Jurkat, Clone E6-1 (cell line): ENCODE data around the gene MICOS13.
"Not testable (repeated sequence)": the region's sequence is repeated elsewhere in the genome, so short reads cannot be mapped to it uniquely, and the experiment has no call there.

ENCODE experiments used
- DNase-seq: peaks from one replicate; pipeline ENCODE4 v3.0.0-alpha.2; 2011; ENCODE audit warnings: low read depth, low spot score
- H3K4me3 ChIP-seq: 2 replicates; pipeline ENCODE4 v1.5.1; 2011; ENCODE audit warnings: mild to moderate bottlenecking, low read length, control low read depth, moderate library complexity

The MICOS13 gene

DNA sequence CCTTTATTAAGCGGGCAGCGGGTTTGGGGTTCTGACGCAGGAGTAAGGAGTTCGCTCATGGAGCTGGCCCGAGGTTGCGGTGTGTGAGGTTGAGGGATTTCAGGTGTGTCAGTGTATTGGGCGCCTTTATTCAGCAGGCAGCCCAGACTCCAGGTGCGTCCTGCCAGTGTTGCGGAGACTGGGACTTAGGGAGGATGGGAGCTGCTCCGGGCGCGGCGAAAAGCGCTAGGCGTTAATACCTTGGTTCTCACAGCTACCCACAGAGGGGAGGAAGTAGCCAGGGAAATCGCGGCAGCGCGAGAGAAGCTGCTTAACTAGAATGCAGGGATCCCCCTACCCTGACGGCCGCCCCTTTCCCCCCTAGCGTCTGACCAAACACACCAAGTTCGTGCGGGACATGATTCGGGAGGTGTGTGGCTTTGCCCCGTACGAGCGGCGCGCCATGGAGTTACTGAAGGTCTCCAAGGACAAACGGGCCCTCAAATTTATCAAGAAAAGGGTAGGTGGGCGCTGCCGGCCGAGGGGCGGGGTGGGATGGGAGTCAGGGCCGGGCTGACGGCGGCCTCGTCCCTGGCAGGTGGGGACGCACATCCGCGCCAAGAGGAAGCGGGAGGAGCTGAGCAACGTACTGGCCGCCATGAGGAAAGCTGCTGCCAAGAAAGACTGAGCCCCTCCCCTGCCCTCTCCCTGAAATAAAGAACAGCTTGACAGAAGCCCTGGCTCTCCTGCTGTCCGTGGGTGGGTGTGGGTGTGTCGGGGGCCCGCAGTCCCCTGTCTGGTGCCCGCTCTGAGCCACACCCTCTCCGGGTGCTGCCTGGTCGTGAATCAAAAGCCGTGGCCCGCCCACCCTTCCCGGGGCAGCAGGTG lies 10.9 kb upstream of the MICOS13 start:
- peak overlapping the region; percentile 94 for H3K4me3 ChIP-seq
- no peak for DNase-seq

DNA sequence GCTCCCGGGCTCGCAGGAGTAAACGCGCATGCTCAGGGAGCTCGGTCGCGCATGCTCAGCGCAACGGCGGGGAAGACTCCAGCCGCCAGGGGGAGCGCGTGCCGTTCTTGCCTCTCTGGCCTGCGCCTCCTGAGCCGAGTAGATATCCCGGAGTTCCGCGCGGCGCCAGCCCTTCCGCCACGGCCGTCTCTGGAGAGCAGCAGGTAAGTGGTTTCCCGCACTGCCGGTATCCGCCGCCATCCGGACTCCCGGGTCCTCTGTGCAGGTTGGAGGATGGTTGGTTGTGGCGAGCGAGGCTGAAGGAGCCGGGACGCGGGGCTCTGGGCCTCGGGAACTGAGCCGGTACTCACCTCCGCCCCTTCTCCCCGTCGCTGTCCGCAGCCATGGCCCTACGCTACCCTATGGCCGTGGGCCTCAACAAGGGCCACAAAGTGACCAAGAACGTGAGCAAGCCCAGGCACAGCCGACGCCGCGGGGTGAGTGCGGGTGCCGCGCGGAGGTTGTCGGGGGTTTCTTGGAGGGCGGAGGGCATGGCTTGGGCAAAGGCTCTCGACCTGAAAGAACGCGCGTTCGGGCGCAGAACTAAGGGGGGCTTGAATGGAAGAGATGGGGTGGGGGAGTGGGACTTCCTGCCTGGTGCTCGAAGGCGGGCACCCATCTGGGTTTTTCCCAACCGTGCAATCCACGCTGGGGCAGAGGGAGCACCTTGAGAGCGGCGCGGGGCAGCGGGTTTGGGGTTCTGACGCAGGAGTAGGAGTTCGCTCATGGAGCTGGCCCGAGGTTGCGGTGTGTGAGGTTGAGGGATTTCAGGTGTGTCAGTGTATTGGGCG lies 10.0 kb upstream of the MICOS13 start, which contains the start of gene RPL36:
Gene RPL36, plus strand, starts transcription at position 171 of the 830 bp plus-strand sequence. Its CDS starts 213 bp downstream, at position 384.
- peak within 1 kb of the TSS; percentile 94 for H3K4me3 ChIP-seq
- DNase-seq: peak; percentile 94

DNA sequence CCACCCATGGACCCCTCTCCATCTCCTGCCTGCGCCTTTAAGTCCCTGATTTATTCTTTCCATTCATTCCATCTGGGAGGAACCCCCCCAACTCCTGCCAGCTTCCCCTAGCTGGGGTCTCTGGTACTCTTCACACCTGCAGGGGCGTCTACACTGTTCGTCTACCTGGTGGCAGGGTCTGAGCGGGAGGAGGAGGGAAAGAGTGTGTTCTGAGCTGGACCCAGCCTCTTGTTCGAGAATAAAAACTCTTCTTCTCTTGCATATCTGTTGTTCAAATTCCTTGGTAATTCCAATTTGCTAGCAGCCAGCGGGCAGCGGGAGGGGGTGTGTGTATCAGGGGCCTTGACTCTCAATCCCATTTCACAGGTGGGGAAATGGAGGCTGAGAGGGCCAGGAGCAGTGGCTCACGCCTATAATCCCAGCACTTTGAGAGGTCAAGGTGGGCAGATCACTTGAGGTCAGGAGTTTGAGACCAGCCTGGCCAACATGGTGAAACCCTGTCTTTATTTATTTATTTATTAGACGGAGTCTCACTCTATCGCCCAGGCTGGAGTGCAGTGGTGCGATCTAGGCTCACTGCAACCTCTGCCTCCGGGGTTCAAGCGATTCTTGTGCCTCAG lies 8.1 kb upstream of the MICOS13 start:
- H3K4me3 ChIP-seq, DNase-seq: not testable (repeated sequence)

DNA sequence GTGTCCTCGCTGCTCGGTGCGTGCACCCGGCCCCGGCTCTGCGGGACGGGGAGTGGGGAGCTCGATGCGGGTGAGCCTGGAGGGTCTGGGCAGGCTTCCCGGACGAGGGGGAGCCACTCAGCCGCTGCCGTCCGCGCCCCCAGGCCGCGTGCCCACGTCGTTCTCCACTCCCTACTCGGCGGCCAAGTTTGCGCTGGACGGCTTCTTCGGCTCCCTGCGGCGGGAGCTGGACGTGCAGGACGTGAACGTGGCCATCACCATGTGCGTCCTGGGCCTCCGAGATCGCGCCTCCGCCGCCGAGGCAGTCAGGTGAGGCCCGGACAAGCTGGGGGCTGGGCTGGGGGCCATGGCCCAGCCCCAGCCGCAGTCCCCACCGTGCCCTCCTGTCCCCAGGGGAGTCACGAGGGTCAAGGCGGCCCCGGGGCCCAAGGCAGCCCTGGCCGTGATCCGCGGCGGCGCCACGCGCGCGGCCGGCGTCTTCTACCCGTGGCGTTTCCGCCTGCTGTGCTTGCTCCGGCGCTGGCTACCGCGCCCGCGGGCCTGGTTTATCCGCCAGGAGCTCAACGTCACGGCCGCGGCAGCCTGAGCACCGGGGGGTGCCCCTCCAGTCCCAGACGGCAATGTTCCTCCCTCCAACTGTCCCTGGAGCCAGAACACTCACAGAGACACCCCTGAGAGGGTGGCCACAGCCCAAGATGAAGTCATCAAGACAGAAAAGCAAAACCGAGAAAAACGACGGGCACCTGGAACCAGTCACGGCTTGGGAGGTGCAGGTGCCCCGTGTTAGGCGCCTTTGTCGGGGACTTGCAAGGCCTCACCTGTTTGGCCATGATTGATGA lies 7.3 kb upstream of the MICOS13 start:
- no peak for DNase-seq
- H3K4me3 ChIP-seq: peak overlapping the region; percentile 54

DNA sequence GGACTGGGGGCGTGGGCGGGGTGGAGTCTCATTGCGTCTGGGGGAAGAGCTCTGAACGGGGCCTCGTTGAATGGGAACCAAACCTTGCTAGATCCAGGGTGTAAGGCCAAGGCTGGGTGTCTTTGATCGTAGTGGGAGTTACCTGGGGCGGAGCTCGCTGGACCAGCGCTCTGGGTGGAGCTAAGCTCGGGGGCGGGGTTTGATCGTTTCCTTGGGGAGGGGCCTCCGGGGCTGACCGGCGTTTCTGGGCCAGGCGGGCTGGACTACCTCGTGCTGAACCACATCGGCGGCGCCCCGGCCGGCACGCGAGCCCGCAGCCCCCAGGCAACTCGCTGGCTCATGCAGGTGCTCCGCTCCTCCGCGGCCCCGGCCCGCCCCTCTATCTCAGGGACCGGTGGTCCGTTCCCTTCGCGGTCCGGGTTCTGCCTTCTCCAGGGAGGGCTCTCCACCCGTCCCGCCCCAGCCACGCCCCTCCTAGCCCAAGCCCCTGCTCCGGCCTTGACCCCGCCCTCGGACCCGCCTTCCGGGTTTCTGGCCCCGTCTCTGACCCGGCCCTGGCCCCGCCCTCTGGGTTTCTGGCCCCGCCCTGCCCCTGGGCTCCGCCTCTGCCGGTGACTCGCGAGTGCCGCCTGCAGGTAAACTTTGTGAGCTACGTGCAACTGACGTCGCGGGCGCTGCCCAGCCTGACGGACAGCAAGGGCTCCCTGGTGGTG lies 6.5 kb upstream of the MICOS13 start:
- H3K4me3 ChIP-seq: peak overlapping the region; percentile 54
- DNase-seq: peak; percentile 83

DNA sequence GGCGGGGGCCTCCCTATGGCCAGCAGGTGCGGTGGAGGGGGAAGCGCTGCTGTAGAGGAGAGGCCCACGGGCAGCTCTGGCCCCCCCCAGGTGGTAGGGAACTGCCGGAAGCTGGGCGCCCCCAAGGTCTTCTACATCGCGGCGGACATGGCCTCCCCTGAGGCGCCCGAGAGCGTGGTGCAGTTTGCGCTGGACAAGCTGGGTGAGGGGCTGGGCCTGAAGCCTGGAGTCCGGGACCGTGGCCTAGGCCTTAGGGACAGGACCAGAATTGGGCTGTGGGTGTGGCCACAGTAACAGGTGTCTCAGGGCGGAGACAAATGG lies 6.0 kb upstream of the MICOS13 start:
- peak overlapping the region; percentile 54 for H3K4me3 ChIP-seq
- no peak for DNase-seq

DNA sequence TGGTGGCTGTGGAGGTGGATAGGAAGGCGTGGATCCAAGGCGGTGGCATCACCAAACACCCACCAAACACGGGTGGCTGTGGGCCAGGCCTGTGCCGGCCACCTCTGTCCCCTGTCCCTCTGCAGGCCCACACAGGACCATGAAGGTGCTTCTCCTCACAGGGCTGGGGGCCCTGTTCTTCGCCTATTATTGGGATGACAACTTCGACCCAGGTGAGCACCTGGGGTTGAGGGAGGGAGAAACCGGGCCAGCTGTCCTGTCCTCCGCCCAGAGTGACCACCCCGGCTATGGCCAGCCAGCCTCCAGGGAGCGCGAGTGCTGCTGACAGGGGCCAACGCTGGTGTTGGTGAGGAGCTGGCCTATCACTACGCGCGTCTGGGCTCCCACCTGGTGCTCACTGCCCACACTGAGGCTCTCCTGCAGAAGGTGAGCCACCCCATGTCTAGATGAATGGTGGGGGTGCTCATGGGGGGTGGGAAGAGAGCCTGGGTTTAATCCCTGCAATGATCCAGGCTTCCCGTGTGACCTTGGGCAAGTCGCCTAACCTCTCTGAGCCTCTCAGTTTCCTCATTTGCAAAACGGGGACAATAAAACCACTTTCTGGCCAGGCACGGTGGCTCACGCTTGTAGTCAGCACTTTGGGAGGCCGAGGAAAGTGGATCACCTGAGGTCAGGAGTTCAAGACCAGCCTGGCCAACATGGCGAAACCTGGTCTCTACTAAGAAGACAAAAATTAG lies 4.5 kb upstream of the MICOS13 start:
- no peak overlapping the region for H3K4me3 ChIP-seq
- DNase-seq: no peak

DNA sequence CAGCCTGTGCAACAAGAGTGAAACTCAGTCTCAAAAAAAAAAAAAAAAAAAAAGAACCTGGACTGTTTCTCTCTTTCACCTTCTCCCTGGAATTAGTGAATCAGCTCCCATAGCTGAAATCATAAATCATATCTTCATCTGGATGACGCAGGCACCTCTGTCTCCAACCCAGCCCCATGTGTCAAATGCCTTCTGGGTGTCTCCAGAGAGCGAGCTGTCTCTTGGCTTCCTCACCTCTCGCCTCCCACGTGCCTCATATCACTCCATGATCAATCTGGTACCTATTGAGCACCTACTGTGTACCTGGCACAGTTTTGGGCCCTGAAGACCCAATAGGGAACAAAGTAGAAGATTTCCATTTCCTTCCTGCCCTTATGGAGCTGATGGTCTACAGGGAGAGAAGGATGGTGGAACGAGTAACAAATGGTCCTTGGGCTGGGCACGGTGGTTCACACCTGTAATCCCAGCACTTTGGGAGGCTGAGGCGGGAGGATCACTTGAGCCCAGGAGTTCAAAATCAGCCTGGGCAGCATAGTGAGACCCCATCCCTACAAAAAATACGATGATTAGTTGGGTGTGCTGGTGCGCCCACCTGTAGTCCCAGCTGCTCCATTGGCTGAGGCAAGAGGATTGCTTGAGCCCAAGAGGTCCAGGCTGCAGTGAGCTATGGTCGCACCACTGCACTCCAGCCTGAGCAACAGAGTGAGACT lies 3.0 kb upstream of the MICOS13 start:
- H3K4me3 ChIP-seq: no peak overlapping the region
- no peak for DNase-seq

DNA sequence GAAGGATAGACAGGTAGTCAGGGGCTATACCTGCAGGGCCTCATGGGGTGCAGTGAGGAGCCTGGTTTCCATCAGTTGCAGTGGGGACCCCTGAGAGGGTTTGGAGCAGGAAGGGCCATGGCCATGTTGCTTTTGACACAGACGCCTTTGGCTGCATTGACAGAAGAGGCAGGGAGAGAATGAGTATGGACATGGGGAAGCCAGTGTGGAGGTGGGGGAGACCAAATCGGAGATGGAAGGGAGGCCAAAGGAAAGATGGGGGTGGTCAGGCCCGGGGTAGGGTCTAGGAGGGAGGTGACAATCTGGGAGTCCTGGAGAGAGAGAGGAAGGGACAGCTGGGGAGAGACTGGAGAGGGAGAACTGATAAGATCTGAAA lies 1.8 kb upstream of the MICOS13 start:
- no peak for DNase-seq
- H3K4me3 ChIP-seq: no peak overlapping the region

DNA sequence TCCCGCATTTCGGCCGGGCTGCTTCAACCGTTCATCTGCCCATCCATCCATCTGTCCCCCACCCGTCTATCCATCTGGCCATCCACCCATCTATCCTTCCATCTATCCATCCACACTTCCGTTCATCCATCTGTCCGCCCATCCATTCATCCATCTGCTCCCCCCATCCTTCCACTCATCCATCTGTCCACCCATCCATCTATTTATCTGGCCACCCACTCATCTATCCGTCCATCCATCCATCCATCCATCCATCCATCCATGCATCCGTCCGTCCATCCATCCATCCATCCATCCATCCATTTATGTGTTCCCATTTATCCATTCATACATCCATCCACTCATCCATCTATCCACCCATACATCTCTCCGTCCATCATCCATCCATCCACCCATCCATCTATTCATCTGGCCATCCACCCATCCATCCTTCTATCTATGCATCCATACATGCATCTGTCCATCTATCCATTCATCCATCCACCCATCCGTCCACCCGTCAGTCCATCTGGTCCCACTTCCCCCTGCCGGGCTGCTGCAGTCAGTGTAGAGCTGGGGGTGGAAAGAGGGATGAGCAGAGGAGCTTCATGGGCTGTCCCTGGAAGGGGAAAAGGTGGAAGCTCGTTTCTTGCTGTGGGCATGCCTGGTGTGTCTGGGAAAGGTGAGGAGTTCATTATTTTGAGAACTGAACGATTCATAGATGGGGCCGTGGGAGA lies 1.2 kb upstream of the MICOS13 start:
- no peak for DNase-seq
- peak overlapping the region; percentile 97 for H3K4me3 ChIP-seq

DNA sequence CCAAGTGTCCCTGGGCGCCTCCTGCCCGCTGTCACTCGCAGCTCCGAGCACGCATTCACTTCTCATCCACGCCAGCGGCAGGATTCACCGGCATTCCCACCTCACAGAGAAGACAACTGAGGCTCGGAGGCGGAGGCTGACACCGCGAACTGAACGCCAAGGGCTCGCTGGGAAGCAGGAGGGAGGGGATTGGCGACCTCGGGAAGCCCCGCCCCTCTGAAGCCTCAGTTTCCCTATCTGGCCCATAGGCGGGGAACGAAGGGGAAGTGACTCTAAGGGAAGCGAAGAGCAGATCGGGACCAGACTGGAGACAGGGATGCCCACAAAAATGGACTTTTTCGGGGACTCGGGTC lies 256 bp downstream of the MICOS13 start:
- H3K4me3 ChIP-seq: peak overlapping the region; percentile 97
- DNase-seq: no peak

DNA sequence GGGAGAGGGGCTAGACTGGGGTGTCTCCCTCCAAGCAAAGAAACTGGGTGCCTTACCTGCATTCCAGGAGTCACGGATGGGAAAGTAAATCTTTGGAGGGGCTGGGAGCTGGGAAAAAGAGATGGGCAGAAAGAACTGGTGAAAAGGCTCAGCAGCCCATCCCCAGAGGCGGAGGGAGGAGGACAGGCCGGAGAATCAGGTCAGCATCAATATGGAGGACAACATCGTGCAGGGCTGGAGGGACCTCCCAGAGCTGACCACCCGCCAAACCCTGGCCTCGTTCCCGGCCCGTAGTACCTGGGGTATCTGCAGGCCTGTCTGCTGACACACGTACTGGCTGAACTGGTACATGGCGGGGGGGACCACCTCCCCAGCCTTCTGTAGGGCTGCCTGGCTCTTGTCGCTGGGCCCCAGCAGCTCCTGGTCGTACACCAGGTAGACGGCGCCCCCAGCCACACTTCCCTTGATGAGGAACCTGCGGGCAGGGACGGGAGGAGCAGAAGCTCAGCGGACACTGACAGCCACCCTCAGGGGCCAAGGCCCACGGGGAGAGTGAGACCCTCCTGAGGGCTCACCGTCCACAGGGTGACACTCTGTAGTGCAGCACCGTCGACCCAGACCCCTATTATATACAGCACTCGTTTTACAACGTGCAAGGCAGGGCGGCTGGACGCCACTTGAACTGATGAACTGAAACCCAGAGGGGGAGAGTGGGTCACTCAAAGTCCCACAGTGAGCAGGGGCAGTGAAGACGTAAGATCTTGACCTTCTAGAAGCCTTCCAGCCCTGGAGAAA lies 830 bp downstream of the MICOS13 start:
- H3K4me3 ChIP-seq: peak overlapping the region; percentile 97
- DNase-seq: no peak

DNA sequence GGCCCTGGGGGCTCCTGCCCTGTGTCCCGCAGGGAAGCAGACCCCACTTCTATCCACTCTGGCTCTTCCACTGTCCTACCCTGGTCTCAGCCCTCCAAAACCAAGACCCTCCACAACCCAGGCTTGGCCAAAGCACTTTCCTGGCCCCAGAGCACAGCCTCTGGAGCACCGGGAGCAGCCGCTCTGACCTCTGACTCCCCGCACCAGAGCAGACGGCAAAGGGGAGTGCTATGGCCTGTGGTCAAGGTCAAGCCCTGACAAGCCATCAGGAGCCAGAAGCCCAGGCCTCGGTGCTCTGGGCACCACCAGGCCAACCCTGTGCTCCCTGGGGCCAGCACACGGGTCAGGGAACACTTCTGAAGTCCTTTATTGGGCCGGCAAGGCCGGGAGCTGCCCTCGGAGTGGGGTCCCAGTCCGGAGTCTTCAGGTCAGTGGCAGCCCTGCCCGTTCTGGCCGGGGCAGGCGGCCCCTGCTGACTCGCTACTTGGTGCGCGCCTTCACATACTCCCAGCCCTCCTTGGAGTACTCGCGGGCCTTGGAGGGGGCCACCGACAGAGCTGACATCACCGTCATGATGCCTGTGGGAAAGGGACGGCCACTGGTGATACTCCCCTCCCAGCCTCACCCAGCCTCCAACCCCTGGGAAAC lies 2.1 kb downstream of the MICOS13 start:
- no peak for DNase-seq
- H3K4me3 ChIP-seq: no peak overlapping the region

DNA sequence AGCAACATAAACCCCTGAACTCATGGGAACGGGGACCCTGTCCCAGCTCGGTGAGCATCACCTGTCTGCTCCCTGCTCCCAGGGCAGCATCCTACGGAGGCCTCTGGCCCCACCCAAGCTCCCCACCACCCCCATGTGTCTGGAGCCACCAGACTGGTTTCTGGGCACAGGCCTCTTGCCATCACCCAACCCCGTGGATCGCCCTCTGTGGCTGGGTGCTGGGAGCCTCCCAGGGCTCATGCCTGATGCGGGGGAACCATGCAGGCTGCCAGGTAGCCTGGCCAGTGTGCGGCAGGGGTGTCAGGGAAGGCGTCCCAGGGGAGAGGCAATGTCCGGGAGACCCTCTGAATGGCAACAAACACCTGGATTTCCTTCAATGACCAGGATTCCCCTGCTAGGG lies 2.7 kb downstream of the MICOS13 start:
- no peak overlapping the region for H3K4me3 ChIP-seq

DNA sequence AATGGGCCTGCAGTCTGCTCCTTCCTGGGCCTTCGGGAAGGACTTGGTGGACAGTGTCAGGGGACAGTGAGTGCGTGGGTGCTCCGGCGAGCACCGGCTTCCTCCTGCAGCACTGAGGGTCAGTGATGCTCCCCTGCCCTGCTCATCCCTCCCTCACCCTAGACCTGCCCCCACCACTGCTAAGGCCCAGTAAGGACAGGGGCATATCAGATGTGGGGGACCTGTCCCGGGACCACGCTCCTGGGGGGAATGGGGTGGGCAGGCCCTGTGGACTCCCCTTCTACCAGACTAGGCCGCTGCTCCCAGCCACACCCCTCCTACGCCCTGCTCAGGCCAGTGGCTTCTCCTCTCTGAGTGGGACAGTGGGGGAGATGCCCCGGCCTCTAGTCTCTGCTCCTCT lies 3.2 kb downstream of the MICOS13 start:
- H3K4me3 ChIP-seq: no peak overlapping the region
- no peak for DNase-seq

More for the DNA sequence above, 2.7 kb downstream of the MICOS13 start:
- DNase-seq: no peak

DNA sequence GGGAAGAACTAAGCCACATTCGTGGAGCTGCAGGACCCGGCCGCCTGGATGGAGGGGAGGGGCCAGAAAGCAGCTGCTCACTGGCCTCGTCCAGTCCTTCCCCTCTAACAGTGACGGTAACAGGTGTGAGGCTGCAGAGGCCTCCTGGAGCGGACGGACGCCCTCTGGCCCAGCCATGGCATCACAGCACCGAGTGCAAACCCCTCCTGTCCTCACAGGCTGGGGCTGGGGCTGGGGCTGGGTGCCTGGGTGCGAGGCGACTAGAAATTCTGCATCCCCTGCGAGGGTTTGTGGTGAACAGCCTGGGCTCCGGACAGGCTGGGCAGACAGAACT lies 3.6 kb downstream of the MICOS13 start:
- no peak overlapping the region for H3K4me3 ChIP-seq
- no peak for DNase-seq
